Measurements from ENCODE around the gene GIGYF1.
"Not testable (repeated sequence)": the region's sequence is repeated elsewhere in the genome, so short reads cannot be mapped to it uniquely, and the experiment has no call there.

Gene GIGYF1

GRCh38 chr7:100694098-100694745 is at the start of gene GIGYF1:
Gene GIGYF1 (minus strand): TSS chr7:100694250. CDS start chr7:100688238, 6,012 bp downstream.
- DNase-seq (ENCODE audit: low read depth in 2 of 2, low spot score in 1 of 2): peak in 1 of 2 donors; percentile 46

DNA sequence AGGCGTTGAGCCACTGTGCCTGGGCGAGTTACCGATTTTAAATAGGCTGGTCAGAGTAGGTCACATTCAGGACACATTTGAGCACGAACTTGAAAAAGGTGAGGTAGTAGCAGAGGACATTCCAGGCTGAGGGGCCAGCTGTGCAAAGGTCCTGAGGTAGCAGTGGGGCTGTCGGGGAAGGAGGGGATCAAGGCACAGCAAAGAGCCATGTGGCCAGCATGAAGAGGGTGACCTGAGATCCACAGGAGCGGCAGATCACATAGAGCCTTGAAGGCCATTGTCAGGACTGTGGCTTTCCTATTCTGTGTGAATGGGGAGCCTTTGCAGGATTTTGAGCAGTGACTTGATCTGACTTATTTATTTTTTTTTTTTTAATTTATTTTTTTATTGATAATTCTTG is 45.9 kb upstream of the GIGYF1 start:
- DNase-seq (ENCODE audit: low read depth in 2 of 2, low spot score in 1 of 2): no peak

- DNase-seq (ENCODE audit: low read depth in 2 of 2, low spot score in 1 of 2): no peak
These were observed 42.6 kb upstream of the GIGYF1 start for GRCh38 chr7:100736671-100737070.

DNA sequence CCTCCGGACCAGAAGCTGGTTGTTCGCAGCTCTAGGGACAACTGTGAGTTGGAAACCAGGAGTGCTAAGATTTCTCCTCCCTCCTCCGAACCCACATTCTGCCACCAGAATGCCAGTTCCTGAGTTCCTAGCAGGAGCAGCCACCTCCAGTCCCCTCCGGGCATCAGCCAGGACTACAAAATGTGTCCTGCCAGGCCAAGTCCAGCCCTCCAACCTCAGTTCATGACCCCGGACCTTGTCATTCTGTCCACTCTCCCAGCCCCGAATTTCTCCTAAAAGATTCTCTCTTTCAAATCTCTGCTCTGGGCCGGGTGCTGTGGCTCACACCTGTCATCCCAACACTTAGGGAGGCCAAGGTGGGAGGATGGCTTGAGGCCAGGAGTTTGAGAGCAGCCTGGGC is 41.7 kb upstream of the GIGYF1 start:
- no peak for DNase-seq (ENCODE audit: low read depth in 2 of 2, low spot score in 1 of 2)

DNA sequence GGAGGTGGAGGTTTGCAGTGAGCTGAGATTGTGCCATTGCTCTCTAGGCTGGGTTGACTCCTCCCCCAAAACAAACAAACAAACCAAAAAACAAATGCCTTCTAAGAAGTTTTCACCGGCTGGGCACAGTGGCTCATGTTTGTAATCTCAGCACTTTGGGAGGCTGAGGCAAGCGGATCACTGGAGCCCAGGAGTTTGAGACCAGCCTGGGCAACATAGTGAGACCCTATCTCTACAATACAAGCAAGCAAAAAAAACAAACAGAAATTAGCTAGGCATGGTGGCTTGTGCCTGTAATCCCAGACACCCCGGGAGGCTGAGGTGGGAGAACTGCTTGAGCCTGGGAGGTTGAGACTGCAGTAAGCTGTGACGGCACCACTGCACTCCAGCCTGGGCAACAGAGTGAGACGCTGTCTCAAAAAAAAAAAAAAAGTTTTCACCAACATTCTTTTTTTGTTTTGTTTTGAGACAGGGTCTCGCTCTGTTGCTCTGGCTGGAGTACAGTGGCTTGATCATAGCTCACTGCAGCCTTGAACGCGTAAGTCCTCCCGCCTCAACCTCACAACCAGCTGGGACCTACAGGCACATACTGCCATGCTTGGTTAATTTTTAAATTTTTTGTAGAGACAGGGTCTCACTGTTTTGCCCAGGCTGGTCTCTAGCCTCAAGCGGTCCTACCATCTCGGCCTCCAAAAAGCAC is 38.0 kb upstream of the GIGYF1 start:
- DNase-seq (ENCODE audit: low read depth in 2 of 2, low spot score in 1 of 2): no peak

DNA sequence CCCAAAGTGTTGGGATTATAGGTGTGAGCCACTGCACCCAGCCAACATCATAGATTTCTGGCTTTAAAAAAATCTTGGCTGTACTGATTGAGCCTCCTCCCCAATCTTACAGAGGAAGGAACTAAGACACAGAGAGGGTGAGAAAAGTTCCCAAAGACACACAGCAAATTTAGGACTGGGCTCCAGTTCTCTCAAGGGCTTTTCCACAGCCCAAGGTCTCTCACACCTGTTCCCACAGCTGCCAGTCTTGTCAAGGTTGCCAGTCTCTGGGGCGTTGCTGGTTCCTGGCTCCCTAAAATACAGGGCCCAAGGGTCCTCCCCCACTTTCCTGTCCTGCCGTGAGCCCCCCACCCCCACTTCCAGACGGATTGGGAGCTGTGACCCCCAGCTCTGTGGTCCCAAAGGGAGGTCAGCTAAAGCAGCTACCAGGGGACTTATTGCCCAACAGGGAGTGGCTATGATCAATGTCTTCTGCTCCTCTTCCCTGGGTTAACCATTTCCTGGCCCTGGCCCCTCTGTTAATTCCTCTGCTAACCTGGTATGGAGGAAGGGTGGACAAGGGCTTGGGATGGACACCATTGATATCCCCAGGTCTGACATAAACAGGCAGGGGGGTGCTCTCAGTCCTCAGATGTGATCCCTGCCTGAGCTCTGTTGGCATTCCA is 36.2 kb upstream of the GIGYF1 start:
- DNase-seq (ENCODE audit: low read depth in 2 of 2, low spot score in 1 of 2): no peak

- no peak for DNase-seq (ENCODE audit: low read depth in 2 of 2, low spot score in 1 of 2)
These were observed 34.1 kb upstream of the GIGYF1 start for GRCh38 chr7:100728196-100728595.

DNA sequence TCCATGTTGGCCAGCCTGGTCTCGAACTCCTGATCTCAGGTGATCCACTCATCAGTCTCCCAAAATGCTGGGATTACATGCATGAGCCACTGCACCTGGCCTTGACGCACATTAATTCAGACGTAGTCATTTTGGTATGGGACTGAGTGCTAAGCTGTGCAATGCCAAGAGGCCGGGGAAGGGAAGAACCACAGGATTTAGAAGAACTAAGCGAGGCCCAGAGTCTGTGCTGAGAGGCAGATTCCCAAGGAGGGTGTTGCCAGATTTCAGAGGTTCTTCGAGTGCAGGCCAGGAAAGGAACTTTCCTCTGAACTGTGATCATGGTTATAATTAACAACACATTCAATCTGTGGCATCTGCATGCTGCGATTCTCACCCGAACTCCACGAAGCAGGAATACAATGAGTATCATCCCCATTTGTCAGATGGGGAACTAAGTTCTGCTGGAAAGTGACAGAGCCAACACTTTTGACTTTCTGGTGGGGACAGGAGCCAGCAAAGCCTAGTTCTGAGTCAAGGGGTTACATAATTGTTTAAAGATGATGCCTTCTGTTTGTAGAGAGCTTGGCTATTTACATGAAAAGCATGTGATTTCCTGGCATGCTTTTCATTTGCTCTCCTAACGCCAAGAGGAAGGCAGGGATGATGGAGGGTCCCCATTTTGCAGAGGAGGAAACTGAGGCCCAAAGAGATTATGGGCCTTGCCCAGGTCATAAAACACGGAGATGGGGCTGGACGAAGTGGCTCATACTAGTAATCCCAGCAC is 33.1 kb upstream of the GIGYF1 start:
- DNase-seq (ENCODE audit: low read depth in 2 of 2, low spot score in 1 of 2): no peak

- not testable (repeated sequence) for DNase-seq (ENCODE audit: low read depth in 2 of 2, low spot score in 1 of 2)
These were observed 30.3 kb upstream of the GIGYF1 start for GRCh38 chr7:100724364-100724763.

DNA sequence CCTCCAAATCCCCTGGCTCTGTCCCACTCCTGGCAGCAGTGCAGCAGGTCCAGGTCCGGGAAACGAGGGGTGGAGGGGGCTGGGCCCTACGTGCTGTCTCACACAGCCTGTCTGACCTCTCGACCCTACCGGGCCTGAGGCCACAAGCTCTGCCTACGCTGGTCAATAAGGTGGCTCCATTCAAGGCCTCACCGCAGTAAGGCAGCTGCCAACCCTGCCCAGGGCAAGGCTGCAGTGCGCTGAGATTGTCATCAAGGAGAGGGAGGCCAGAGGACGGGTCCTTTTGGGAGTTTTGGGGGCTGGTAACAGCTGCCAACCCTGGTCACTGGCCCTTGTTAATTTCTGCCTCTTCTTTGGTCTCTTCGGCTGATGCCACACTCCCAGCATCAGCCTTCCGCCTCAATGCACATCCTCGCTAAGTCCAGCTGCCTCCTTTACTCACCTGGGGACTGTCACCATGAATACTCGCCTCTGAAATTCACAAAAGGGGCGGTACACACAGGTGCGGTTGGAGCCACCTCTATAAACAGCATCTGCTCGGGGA is 29.8 kb upstream of the GIGYF1 start:
- DNase-seq (ENCODE audit: low read depth in 2 of 2, low spot score in 1 of 2): no peak

DNA sequence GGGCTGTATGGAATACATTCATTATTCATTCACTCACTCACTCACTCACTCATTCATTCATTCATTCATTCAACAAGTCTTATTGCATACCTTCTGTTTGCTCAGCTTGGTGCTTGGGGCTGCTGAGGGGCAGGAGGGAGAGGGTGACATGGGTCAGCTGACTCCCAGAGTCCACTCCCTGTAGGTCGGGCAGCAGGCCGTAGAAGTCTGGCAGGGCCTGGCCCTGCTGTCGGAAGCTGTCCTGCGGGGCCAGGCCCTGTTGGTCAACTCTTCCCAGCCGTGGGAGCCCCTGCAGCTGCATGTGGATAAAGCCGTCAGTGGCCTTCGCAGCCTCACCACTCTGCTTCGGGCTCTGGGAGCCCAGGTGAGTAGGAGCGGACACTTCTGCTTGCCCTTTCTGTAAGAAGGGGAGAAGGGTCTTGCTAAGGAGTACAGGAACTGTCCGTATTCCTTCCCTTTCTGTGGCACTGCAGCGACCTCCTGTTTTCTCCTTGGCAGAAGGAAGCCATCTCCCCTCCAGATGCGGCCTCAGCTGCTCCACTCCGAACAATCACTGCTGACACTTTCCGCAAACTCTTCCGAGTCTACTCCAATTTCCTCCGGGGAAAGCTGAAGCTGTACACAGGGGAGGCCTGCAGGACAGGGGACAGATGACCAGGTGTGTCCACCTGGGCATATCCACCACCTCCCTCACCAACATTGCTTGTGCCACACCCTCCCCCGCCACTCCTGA is 28.6 kb upstream of the GIGYF1 start:
- no peak for DNase-seq (ENCODE audit: low read depth in 2 of 2, low spot score in 1 of 2)

DNA sequence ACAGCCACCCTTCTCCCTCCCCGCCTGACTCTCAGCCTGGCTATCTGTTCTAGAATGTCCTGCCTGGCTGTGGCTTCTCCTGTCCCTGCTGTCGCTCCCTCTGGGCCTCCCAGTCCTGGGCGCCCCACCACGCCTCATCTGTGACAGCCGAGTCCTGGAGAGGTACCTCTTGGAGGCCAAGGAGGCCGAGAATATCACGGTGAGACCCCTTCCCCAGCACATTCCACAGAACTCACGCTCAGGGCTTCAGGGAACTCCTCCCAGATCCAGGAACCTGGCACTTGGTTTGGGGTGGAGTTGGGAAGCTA is 27.4 kb upstream of the GIGYF1 start:
- no peak for DNase-seq (ENCODE audit: low read depth in 2 of 2, low spot score in 1 of 2)

DNA sequence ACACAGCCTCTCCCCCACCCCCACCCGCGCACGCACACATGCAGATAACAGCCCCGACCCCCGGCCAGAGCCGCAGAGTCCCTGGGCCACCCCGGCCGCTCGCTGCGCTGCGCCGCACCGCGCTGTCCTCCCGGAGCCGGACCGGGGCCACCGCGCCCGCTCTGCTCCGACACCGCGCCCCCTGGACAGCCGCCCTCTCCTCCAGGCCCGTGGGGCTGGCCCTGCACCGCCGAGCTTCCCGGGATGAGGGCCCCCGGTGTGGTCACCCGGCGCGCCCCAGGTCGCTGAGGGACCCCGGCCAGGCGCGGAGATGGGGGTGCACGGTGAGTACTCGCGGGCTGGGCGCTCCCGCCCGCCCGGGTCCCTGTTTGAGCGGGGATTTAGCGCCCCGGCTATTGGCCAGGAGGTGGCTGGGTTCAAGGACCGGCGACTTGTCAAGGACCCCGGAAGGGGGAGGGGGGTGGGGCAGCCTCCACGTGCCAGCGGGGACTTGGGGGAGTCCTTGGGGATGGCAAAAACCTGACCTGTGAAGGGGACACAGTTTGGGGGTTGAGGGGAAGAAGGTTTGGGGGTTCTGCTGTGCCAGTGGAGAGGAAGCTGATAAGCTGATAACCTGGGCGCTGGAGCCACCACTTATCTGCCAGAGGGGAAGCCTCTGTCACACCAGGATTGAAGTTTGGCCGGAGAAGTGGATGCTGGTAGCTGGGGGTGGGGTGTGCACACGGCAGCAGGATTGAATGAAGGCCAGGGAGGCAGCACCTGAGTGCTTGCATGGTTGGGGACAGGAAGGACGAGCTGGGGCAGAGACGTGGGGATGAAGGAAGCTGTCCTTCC is 26.8 kb upstream of the GIGYF1 start:
- no peak for DNase-seq (ENCODE audit: low read depth in 2 of 2, low spot score in 1 of 2)

GRCh38 chr7:100720279-100720670 is 26.2 kb upstream of the GIGYF1 start, which contains the start of gene EPO:
Gene EPO (plus strand): TSS chr7:100720468. CDS start chr7:100720981, 513 bp downstream.
- no peak for DNase-seq (ENCODE audit: low read depth in 2 of 2, low spot score in 1 of 2)

DNA sequence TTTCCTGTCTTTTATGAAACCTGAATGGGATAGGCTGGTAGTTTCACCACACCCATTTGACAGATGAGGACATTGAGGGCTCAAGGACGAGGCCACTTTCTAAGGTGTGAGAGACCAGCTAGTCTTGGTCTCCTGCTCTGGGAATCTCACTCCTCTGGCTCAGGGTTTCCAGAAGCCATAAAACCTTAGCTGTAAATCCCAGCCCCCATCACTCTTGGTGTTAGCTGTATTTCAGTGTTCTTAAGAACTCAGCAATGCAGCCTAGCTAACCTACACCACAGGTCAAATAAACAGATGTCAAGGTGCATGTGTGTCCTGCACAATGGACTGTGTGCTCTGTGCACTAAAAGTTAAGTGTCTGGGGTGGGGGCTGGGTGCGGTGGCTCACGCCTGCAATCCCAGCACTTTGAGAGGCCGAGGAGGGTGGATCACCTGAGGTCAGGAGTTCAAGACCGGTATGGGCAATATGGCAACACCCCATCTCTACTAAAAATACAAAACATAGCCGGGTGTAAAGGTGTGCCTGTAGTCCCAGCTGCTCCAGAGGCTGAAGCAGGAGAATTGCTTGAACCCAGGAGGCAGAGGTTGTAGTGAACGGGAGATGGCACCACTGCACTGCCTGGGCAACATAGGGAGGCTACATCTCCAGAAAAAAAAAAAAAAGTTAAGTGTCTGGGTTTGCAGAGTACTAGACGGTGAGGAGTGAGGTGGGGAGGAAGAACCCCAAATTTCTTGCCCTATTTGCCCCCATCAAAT is 25.7 kb upstream of the GIGYF1 start:
- DNase-seq (ENCODE audit: low read depth in 2 of 2, low spot score in 1 of 2): no peak

DNA sequence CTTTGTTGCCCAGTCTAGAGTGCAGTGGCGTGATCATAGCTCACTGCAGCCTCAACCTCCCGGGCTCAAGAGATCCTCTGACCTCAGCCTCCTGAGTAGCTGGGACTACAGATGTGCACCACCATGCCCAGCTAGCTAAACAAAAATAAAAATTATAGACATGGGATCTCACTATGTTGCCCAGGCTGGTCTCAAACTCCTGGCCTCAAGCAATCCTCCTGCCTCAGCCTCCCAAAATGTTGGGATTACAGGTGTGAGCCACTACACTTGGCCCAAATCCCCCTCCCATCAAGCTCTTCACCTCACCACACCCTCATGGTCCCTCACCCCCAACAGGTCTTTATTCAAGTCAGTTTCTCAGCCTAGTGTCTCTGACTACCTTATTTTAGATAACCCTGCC is 23.0 kb upstream of the GIGYF1 start:
- DNase-seq (ENCODE audit: low read depth in 2 of 2, low spot score in 1 of 2): not testable (repeated sequence)

GRCh38 chr7:100714725-100715124 is 20.7 kb upstream of the GIGYF1 start:
- DNase-seq (ENCODE audit: low read depth in 2 of 2, low spot score in 1 of 2): no peak

DNA sequence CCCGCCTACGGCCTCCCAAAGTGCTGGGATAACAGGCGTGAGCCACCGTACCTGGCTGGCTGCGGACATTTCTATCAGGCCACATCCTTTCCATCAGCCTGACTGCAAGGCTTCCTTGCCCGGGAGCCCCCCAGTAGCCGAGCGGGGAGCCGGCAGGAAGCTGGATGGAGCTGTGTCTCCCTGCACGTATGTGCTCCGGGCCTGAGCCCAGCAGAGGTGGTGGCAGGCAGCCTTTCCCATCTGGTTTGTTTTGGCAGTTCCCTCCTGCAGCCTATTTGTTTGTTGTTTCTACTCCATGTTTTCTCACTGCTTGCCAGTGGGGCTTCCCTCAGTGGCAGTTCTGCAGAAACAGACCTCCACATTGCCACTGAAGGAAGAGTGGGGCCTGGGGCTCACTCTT is 17.3 kb upstream of the GIGYF1 start:
- DNase-seq (ENCODE audit: low read depth in 2 of 2, low spot score in 1 of 2): no peak

- DNase-seq (ENCODE audit: low read depth in 2 of 2, low spot score in 1 of 2): no peak
These were observed 16.4 kb upstream of the GIGYF1 start for GRCh38 chr7:100710452-100710851.

All from stimulated activated CD8-positive, alpha-beta memory T cell treated with anti-CD3 and anti-CD28 coated beads, Interleukin-4, amount 100 ng/mL, for 1 hour (primary cell).